Astrocyte of the cerebellum (primary cell): ENCODE results near the gene STAP2.

Source experiments
- DNase-seq: peaks from one replicate; pipeline ENCODE4 v3.0.0-alpha.2; 2011; ENCODE audit warnings: low read depth
- H3K4me3 ChIP-seq: 2 replicates; pipeline ENCODE4 v1.5.1; 2011; ENCODE audit warnings: mild to moderate bottlenecking, low read depth, low read length, moderate library complexity
- CTCF ChIP-seq: IDR thresholded peaks from 2 replicates; pipeline ENCODE4 v1.5.1; 2012; ENCODE audit warnings: low read length, low read depth, moderate library complexity, mild to moderate bottlenecking; ENCODE audit errors: missing control alignments
- in situ Hi-C: cut with HindIII; loops from 2 replicates; pipeline ENCODE4 v1.10.0; 2017; ENCODE audit warnings: low sequenced_read_pairs

STAP2 gene

GRCh38 chr19:4327252-4327876 lies 11.3 kb downstream of the STAP2 start:
- no peak for DNase-seq
- H3K4me3 ChIP-seq = peak overlapping the region; percentile 35
- no peak for TF ChIP-seq CTCF
- in situ Hi-C loops = no loop called here

- no peak for TF ChIP-seq CTCF
- H3K4me3 ChIP-seq = peak overlapping the region; percentile 7
- no peak for DNase-seq
- in situ Hi-C loops = no loop called here
Observed at GRCh38 chr19:4326837-4327251, 11.8 kb downstream of the STAP2 start.

- in situ Hi-C loops = no loop called here
Observed at GRCh38 chr19:4326215-4326836, 12.3 kb downstream of the STAP2 start.

GRCh38 chr19:4324228-4324627 lies 14.4 kb downstream of the STAP2 start:
- no peak overlapping the region for H3K4me3 ChIP-seq
- in situ Hi-C loops = no loop called here
- no peak for DNase-seq
- TF ChIP-seq CTCF = no peak

More at GRCh38 chr19:4326215-4326836, 12.3 kb downstream of the STAP2 start:
- DNase-seq = no peak
- TF ChIP-seq CTCF = no peak
- H3K4me3 ChIP-seq = no peak overlapping the region

GRCh38 chr19:4323692-4324091 lies 14.9 kb downstream of the STAP2 start:
- TF ChIP-seq CTCF = no peak
- DNase-seq = no peak
- in situ Hi-C loops = no loop called here
- H3K4me3 ChIP-seq = no peak overlapping the region

GRCh38 chr19:4322942-4323665 lies 15.5 kb downstream of the STAP2 start:
- no peak for TF ChIP-seq CTCF
- no peak overlapping the region for H3K4me3 ChIP-seq
- in situ Hi-C loops = no loop called here
- DNase-seq = no peak
